Measurements from ENCODE around the gene RNASEH2B.

The RNASEH2B gene

GRCh38 chr13:50942630-50943311 is 33.2 kb downstream of the RNASEH2B start:
- no peak for DNase-seq

GRCh38 chr13:50945669-50946068 is 36.1 kb downstream of the RNASEH2B start:
- no peak for DNase-seq

- no peak for DNase-seq
Observed at GRCh38 chr13:50948601-50949000, 39.0 kb downstream of the RNASEH2B start.

GRCh38 chr13:50950849-50951248 is 41.3 kb downstream of the RNASEH2B start:
- no peak for DNase-seq

- no peak for DNase-seq
Observed at GRCh38 chr13:50951366-50951765, 41.8 kb downstream of the RNASEH2B start.

- no peak for DNase-seq
Observed at GRCh38 chr13:50955241-50955640, 45.6 kb downstream of the RNASEH2B start.

- DNase-seq = no peak
Observed at GRCh38 chr13:50955798-50956197, 46.2 kb downstream of the RNASEH2B start.

- DNase-seq = no peak
Observed at GRCh38 chr13:50957620-50958019, 48.0 kb downstream of the RNASEH2B start.

GRCh38 chr13:50969691-50970090 is 60.1 kb downstream of the RNASEH2B start:
- DNase-seq = peak; percentile 7

- no peak for DNase-seq
Observed at GRCh38 chr13:50970956-50971355, 61.4 kb downstream of the RNASEH2B start.

GRCh38 chr13:50974268-50974667 is 64.7 kb downstream of the RNASEH2B start:
- no peak for DNase-seq

GRCh38 chr13:50979187-50979586 is 69.6 kb downstream of the RNASEH2B start:
- no peak for DNase-seq

- DNase-seq = no peak
Observed at GRCh38 chr13:50981686-50982085, 72.1 kb downstream of the RNASEH2B start.

- no peak for DNase-seq
Observed at GRCh38 chr13:50989476-50989875, 79.9 kb downstream of the RNASEH2B start.

GRCh38 chr13:50990065-50990817 is 80.7 kb downstream of the RNASEH2B start:
- DNase-seq = peak; percentile 25

- DNase-seq = no peak
Observed at GRCh38 chr13:50990818-50991506, 81.4 kb downstream of the RNASEH2B start.

GRCh38 chr13:50991579-50992521 is 82.3 kb downstream of the RNASEH2B start:
- no peak for DNase-seq

- no peak for DNase-seq
Observed at GRCh38 chr13:50993371-50993770, 83.8 kb downstream of the RNASEH2B start.

GRCh38 chr13:50993934-50994333 is 84.3 kb downstream of the RNASEH2B start:
- no peak for DNase-seq

GRCh38 chr13:50994651-50995050 is 85.1 kb downstream of the RNASEH2B start:
- no peak for DNase-seq

GRCh38 chr13:50995854-50996253 is 86.3 kb downstream of the RNASEH2B start:
- DNase-seq = no peak

GRCh38 chr13:50998326-50998725 is 88.7 kb downstream of the RNASEH2B start:
- DNase-seq = no peak

- DNase-seq = no peak
Observed at GRCh38 chr13:50999641-51000040, 90.0 kb downstream of the RNASEH2B start.

Data from NCI-H1105 treated with DMSO at 0.1 percent for 48 hours (cell line).